Hypothalamus (tissue), 51 donors: ENCODE data around the gene BABAM2.

Source experiments
- DNase-seq, 51 donors: peaks; one replicate each; lab custom pipeline; 2025; lab: John Stamatoyannopoulos, UW

BABAM2 gene

GRCh38 chr2:28175028-28175427, 284.5 kb downstream of the BABAM2 start:
- no peak for DNase-seq

- no peak for DNase-seq
These were observed 288.4 kb downstream of the BABAM2 start for GRCh38 chr2:28178946-28179345.

DNA sequence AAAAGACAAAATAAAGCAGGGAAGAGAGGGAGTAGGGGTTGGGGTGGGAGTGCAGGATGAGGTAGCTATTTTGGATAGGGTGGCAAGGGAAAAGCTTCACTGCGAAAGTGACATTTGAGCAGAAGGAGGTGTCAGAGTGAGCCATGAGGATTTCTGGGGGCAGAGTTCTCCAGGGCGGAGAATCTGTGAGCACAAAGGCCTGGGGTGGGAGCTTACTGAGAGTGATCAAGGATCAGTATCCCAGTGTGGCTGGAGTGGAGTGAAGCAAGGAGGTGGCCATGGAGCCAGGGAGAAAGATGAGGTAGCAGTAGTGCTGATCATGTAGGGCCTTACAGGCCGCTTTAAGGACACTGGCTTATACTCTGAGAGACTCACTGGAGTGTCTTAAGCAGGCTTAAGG, 291.3 kb downstream of the BABAM2 start:
- DNase-seq = no peak

DNA sequence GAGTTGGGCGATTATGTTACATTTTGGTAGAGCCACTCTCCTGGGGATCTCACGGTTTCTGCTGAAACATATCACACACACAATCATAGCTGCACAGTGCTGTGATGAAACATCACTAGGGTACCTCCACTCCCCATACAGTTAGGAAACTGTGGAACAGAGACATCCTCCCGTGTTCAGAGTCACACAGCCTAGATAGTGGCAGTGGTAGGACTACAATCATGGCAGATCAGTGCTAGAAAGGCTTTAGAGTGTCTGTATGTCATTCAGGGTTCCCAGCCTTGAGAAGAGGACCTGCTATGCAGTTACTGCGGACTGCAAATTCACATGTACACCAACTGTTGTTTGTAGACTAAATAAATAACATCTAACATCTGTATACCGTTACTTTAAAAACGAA, 291.8 kb downstream of the BABAM2 start:
- DNase-seq = no peak

DNA sequence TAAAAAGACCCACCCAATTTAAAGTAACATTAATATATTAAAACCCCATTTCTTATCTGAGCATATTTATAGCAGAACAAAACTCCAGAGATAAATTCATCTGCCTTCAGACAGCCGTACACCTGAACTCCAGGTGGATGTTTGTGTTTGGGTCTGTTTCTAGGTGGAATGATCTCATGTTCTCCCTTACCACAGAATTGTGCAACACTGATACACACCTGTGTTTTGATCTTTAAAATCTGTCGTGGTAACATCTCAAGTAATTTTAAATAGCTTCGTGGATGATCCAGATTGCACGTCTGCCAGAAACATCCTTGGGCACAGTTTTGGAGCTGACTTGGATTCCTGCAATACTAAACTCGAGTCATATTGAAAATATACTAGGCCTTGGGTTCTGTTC, 294.6 kb downstream of the BABAM2 start:
- DNase-seq = no peak

GRCh38 chr2:28185891-28186290, 295.4 kb downstream of the BABAM2 start:
- no peak for DNase-seq

- no peak for DNase-seq
These were observed 296.7 kb downstream of the BABAM2 start for GRCh38 chr2:28187186-28187585.

- DNase-seq = no peak
These were observed 297.9 kb downstream of the BABAM2 start for GRCh38 chr2:28188436-28188835.

DNA sequence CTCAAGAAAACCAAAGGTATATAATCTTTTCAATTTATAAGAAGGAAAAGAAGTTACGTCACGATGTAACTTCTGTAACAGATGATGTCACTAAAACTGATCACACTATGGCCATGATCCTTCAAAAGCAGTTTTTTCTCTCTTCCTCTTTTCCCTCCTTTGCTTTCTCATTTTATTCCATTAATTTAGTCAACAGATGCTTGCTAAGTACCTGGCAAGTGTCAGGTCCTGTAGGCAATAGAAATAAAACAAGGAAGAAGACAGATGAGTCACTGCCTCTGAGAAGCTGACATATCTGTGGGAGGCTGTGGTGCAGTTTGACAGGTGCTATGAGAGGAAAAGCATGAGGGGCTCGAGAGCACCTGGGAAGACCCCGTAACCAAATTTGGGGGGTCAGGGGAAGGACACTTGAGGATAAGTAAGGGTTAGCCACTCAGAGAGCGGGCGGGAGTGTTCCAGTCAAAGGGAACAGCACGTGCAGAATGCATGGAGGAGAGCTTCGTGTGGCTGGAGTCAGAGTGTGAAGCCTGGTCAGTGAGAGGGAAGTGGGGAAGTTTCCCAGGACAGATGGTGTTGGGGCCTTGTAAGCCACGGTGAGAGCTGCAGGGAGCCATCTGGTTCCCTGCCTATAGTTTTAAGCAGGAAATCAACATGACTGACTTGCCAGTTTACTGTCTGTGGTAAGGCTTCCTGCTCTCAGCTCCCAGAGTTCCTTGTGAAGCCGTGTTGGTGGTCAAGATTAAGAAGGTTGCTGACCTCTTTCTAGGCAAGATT, 303.3 kb downstream of the BABAM2 start:
- DNase-seq = no peak

DNA sequence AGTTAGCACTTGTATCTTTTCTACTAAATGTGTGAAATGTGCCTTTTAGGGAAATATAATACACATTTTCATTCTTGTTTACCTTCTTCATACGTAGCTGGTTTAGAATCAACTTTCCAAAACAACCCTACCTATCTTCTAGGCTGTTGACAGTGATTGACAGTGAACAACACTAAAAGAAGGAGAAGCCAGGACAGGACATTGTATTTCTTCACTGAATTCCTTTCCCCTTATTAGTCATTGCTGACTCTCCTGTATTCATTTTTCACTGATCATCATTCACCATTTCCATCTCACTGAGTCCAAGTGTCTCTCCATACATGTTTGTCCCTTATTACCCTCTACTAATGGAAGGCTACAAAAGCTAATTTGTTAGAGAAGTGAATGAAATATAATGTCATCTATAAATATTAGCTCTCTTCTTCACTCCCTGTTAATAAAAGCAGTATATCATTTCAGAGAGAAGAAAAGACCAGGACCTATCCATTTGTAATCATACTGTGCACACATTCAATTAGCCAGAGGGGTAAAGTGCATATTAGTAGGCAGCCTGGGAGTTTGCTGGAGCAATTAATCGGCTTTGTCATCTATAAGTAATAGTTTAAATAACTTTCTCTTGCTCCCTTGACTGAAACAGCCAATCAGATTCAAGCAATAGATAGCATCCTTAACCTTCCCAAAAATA, 309.6 kb downstream of the BABAM2 start:
- DNase-seq = no peak

DNA sequence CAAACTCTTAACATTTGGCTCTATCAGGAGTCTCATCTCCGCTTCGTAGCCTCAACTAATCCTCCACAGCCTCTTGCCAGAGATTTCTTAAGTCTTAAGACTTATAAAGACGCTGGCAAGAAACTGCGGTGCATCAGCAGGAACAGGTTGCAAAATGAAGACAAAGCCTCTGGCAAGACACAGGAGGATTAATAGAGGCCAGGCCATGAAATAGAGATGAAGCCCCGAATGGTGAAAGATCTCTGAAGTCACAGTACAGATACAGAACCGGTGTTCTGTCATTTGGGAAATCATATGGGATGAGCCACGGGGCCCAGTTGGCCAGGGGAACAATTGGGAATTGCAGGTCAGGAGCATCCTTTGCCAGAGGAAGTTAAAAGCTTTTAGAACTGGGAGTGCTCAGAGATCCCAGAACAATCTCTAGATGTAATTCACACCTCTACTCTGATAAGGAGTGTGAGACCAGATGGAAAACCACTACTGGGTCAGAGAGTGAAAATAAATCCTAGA, 311.2 kb downstream of the BABAM2 start:
- DNase-seq = no peak

DNA sequence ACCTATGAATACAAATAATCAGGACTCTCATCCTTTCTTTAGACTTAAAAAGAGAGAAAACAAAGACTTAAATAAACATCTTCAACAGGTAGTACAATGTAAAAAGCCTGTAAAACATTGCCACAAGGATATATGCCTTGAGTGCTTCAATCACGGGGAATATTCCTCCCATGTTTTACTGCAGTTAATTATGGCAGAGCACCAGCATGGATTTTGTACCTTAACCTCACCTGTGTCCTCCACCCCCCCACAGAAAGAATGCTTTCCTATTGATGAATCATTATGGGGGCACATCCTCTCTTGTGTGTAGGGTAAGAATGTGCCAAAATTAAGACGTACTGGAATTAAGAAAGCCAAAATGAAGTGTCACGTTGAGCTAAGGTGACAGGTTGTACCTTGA, 312.2 kb downstream of the BABAM2 start:
- no peak for DNase-seq

- DNase-seq = no peak
These were observed 316.2 kb downstream of the BABAM2 start for GRCh38 chr2:28206762-28207161.

GRCh38 chr2:28209261-28209691, 318.7 kb downstream of the BABAM2 start:
- no peak for DNase-seq

GRCh38 chr2:28209864-28210263, 319.3 kb downstream of the BABAM2 start:
- DNase-seq = no peak

GRCh38 chr2:28210535-28210934, 320.0 kb downstream of the BABAM2 start:
- no peak for DNase-seq

DNA sequence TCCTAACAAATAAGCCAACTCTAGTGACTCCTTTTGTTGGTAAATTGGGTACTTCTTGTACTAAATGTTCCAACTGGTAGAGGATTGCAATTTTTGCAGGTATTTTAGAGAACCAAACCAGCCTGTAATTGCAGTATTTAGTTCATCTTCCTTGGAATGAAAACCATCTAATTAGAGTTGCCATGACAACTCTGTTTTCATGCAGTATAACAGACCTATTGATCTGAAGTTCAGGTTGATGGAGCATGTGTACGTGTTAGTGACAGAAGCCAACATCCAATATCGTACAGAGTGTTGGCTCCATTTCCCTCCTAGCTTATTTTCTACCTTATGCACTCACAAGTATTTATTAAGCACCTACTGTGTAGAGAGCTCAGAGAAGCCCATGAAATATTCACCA, 325.8 kb downstream of the BABAM2 start:
- no peak for DNase-seq

GRCh38 chr2:28217042-28217740, 326.7 kb downstream of the BABAM2 start:
- DNase-seq = no peak

GRCh38 chr2:28219138-28219537, 328.6 kb downstream of the BABAM2 start:
- DNase-seq = no peak

DNA sequence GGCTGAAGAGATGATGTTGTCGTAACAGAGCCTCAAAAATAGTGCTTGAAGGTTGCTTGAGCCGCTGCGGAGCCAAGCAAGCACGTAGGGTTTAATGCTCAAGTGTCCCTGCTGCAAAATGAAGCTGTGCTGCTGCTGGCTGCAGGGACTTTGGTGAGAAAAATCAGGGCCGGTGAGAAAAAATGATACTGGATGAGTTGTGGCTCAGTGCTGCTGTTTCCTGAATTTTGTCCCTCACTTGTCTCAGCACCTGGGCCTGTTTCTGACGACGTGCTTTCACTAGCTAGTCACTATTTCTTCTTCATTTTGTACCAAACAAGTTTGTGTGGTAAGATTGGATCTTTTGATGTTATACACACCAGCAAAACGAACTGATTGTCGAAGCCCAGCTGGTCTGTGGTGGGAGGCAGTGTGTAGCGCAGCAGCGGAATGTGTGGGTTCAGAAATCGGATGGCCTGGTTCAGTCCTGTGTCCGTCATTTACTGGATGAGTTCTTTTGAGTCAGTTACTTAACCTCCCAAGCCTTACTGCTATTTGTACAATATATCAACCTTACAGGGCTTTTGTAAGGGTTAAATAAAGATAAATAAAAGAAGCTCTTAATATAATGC, 329.3 kb downstream of the BABAM2 start:
- no peak for DNase-seq
